Measurements from ENCODE around the gene CMYA5. TPM values are rescaled to one million over a fixed set of nuclear protein-coding genes. Genes with fewer than 3 reads are reported as not detected.

The CMYA5 gene
- total and polyA plus RNA-seq, 5 donors from 2014 or later, result 0.05 to 0.10 TPM; not detected in 3

DNA sequence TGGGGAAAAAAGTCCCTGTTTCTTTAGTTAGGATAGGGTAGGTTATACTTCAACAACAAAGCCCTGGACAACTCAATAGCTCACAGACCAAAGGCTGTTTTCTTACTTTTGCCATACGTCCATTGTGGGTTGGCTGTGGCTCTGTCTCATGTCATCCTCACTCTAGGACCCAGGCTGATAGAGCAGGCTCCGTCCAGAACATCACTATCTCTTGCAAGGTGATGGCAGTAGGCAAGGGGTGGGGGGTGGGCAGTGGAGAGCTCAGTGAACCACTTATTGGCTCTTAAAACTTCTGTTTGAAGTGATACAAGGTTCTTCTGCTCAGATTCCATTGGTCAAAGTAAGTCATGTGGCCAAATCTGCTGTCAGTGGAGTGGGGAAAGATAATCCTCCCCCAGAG lies 126.4 kb downstream of the CMYA5 start:
- H3K4me1 Mint-ChIP-seq, result no peaks in the 10 kb centered on the region
- no peak overlapping the region for H3K27ac Mint-ChIP-seq
- peaks cover 13% of the 10 kb centered on the region for H3K27me3 ChIP-seq (ENCODE audit: control insufficient read depth, insufficient read depth, low read length)
- H3K36me3 Mint-ChIP-seq, result no peaks in the 10 kb centered on the region
- H3K9me3 ChIP-seq (ENCODE audit: control insufficient read depth in 2 of 2, low read length in 2 of 2), result no peaks in the 10 kb centered on the region
- peaks cover 0 to 10% (median 6%) of the 10 kb centered on the region in 7 donors for H3K9me3 Mint-ChIP-seq
- peaks cover 25% of the 10 kb centered on the region for H3K27me3 Mint-ChIP-seq
- no peaks in the 10 kb centered on the region for H3K36me3 ChIP-seq (ENCODE audit: control insufficient read depth, insufficient read depth, low read length)
- H3K4me3 Mint-ChIP-seq, result no peak overlapping the region
- H3K4me1 ChIP-seq (ENCODE audit: control insufficient read depth, insufficient read depth, low read length, poor library complexity, severe bottlenecking), result no peaks in the 10 kb centered on the region
- H3K27ac ChIP-seq (ENCODE audit: insufficient read depth, low read length, poor library complexity, severe bottlenecking), result no peak overlapping the region
- DNase-seq (no peak), ATAC-seq (ENCODE audit: low read depth in 2 of 2) (no peak)
- no peak overlapping the region for H3K4me3 ChIP-seq (ENCODE audit: low read depth, low read length)

DNA sequence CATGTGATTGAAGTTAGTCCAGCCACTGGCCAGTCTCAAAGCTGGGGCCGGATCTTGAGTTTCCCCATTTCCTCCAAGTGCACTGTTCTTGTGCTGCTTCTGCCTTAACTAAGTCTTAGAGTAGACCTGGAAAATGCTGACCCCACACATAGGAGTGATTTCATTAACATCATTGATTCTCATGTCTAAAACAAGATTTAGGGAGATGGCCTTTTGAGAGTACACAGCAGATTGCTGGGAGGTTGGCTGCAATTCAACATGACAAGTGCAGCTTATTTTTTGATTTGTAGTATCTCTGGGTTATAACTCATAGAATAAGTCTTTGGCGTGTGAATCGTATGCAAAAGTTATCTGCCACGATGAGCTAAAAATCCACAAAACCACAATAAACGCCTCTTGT lies 131.0 kb downstream of the CMYA5 start:
- Mint-ChIP-seq H3K4me1 (no peaks in the 10 kb centered on the region), H3K27me3 (peaks cover 13% of the 10 kb centered on the region), H3K9me3 (peaks cover 0 to 10% (median 6%) of the 10 kb centered on the region in 7 donors), H3K4me3 (no peak overlapping the region), H3K36me3 (no peaks in the 10 kb centered on the region), H3K27ac (no peak overlapping the region)
- Histone ChIP-seq H3K36me3 (ENCODE audit: control insufficient read depth, insufficient read depth, low read length) (no peaks in the 10 kb centered on the region), H3K27me3 (ENCODE audit: control insufficient read depth, insufficient read depth, low read length) (peaks cover 6% of the 10 kb centered on the region), H3K4me3 (ENCODE audit: low read depth, low read length) (no peak overlapping the region), H3K9me3 (ENCODE audit: control insufficient read depth in 2 of 2, low read length in 2 of 2) (no peaks in the 10 kb centered on the region), H3K27ac (ENCODE audit: insufficient read depth, low read length, poor library complexity, severe bottlenecking) (no peak overlapping the region), H3K4me1 (ENCODE audit: control insufficient read depth, insufficient read depth, low read length, poor library complexity, severe bottlenecking) (no peaks in the 10 kb centered on the region)
- no peak for ATAC-seq (ENCODE audit: low read depth in 2 of 2)
- no peak for DNase-seq

DNA sequence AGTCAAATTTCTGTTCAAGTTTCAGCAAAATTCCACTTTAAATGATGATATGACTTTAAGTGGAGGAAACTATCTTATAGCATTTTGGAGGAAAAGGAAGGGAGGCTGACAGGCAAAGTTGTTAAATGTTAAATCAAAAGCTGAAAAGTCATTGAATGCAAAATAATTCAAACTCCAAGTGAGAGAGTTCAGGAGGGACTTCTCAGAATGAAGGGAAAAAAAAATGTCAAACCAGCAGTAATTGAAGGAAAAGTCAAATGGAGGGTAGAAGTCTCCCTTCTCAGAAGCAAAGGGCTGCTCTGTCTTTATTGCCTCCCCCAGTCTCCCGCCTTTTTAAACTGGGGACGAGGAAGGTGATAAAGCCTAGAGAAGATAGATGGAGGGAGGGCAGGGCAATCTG lies 134.8 kb downstream of the CMYA5 start:
- peak overlapping the region in 1 of 3 donors; percentile 64 for H3K27ac Mint-ChIP-seq
- Histone ChIP-seq H3K4me1 (ENCODE audit: control insufficient read depth, insufficient read depth, low read length, poor library complexity, severe bottlenecking) (no peaks in the 10 kb centered on the region), H3K9me3 (ENCODE audit: control insufficient read depth in 2 of 2, low read length in 2 of 2) (no peaks in the 10 kb centered on the region), H3K36me3 (ENCODE audit: control insufficient read depth, insufficient read depth, low read length) (no peaks in the 10 kb centered on the region), H3K4me3 (ENCODE audit: low read depth, low read length) (no peak overlapping the region), H3K27me3 (ENCODE audit: control insufficient read depth, insufficient read depth, low read length) (peaks cover 2% of the 10 kb centered on the region), H3K27ac (ENCODE audit: insufficient read depth, low read length, poor library complexity, severe bottlenecking) (no peak overlapping the region)
- H3K27me3 Mint-ChIP-seq, result peaks cover 6% of the 10 kb centered on the region
- DNase-seq (no peak), ATAC-seq (ENCODE audit: low read depth in 2 of 2) (no peak)
- no peaks in the 10 kb centered on the region for H3K4me1 Mint-ChIP-seq
- H3K36me3 Mint-ChIP-seq, result no peaks in the 10 kb centered on the region
- H3K4me3 Mint-ChIP-seq, result no peak overlapping the region
- peaks cover 0 to 5% (median 1%) of the 10 kb centered on the region in 7 donors for H3K9me3 Mint-ChIP-seq

DNA sequence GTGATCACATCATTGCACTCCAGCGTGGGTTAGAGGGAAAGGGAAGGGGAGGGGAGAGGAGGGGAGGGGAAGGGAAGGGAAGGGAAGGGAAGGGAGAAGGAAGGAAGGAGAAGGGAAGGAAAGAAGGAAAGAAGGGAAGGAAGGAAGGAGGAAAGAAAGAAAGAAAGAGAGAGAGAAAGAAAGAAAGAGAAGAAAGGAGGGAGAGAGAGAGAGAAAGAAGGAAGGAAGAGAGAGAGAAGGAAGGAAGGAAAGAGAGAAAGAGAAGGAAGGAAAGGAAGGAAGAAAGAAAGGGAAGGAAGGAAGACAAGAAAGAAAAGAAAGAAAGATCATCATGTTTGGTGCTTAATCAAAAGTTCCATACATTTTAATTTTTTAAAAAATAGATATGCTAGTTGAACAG lies 136.2 kb downstream of the CMYA5 start:
- H3K36me3 ChIP-seq (ENCODE audit: control insufficient read depth, insufficient read depth, low read length), result no peaks in the 10 kb centered on the region
- H3K4me1 ChIP-seq (ENCODE audit: control insufficient read depth, insufficient read depth, low read length, poor library complexity, severe bottlenecking), result no peaks in the 10 kb centered on the region
- Mint-ChIP-seq H3K36me3 (no peaks in the 10 kb centered on the region), H3K4me1 (no peaks in the 10 kb centered on the region), H3K9me3 (peaks cover 0 to 2% (median 0%) of the 10 kb centered on the region in 7 donors), H3K27me3 (peaks cover 11% of the 10 kb centered on the region), H3K27ac (no peak overlapping the region), H3K4me3 (no peak overlapping the region)
- DNase-seq, result no peak
- no peak for ATAC-seq (ENCODE audit: low read depth in 2 of 2)
- no peak overlapping the region for H3K27ac ChIP-seq (ENCODE audit: insufficient read depth, low read length, poor library complexity, severe bottlenecking)
- peaks cover 7% of the 10 kb centered on the region for H3K27me3 ChIP-seq (ENCODE audit: control insufficient read depth, insufficient read depth, low read length)
- H3K9me3 ChIP-seq (ENCODE audit: control insufficient read depth in 2 of 2, low read length in 2 of 2), result no peaks in the 10 kb centered on the region
- no peak overlapping the region for H3K4me3 ChIP-seq (ENCODE audit: low read depth, low read length)

DNA sequence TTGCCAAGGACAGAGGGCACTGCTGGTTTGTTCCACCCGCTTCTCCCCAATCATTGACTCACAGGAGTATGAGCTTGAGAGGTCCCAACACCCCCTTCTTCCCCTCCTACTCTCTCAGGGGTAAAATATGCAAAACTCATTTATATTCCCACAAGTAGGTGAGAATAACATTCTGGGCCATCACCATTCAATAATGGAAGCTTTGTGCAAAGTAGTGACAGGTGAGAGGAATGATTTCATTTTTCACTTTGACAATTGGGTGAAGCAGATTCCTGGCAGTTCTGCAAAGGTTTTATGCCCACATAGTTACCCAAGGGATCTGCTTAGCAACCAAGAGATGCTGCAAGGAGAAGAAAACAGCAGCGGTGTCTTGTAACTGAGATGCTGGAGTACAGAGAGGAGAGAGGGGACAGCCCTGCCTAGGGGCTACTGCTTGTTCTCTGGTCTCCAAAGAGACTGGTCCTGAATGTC lies 137.6 kb downstream of the CMYA5 start:
- no peak overlapping the region for H3K4me3 ChIP-seq (ENCODE audit: low read depth, low read length)
- H3K4me1 ChIP-seq (ENCODE audit: control insufficient read depth, insufficient read depth, low read length, poor library complexity, severe bottlenecking), result no peaks in the 10 kb centered on the region
- H3K9me3 ChIP-seq (ENCODE audit: control insufficient read depth in 2 of 2, low read length in 2 of 2), result no peaks in the 10 kb centered on the region
- H3K27ac ChIP-seq (ENCODE audit: insufficient read depth, low read length, poor library complexity, severe bottlenecking), result no peak overlapping the region
- no peak for DNase-seq
- Mint-ChIP-seq H3K4me3 (no peak overlapping the region), H3K4me1 (no peaks in the 10 kb centered on the region), H3K36me3 (no peaks in the 10 kb centered on the region), H3K27ac (no peak overlapping the region), H3K9me3 (peaks cover 0 to 1% (median 0%) of the 10 kb centered on the region in 7 donors), H3K27me3 (peaks cover 15% of the 10 kb centered on the region)
- peaks cover 7% of the 10 kb centered on the region for H3K27me3 ChIP-seq (ENCODE audit: control insufficient read depth, insufficient read depth, low read length)
- H3K36me3 ChIP-seq (ENCODE audit: control insufficient read depth, insufficient read depth, low read length), result no peaks in the 10 kb centered on the region
- no peak for ATAC-seq (ENCODE audit: low read depth in 2 of 2)

- Mint-ChIP-seq H3K27ac (no peak overlapping the region), H3K4me3 (no peak overlapping the region), H3K27me3 (peaks cover 18% of the 10 kb centered on the region), H3K4me1 (no peaks in the 10 kb centered on the region), H3K9me3 (no peaks in the 10 kb centered on the region), H3K36me3 (no peaks in the 10 kb centered on the region)
- H3K27ac ChIP-seq (ENCODE audit: insufficient read depth, low read length, poor library complexity, severe bottlenecking), result no peak overlapping the region
- H3K4me1 ChIP-seq (ENCODE audit: control insufficient read depth, insufficient read depth, low read length, poor library complexity, severe bottlenecking), result no peaks in the 10 kb centered on the region
- no peaks in the 10 kb centered on the region for H3K9me3 ChIP-seq (ENCODE audit: control insufficient read depth in 2 of 2, low read length in 2 of 2)
- H3K27me3 ChIP-seq (ENCODE audit: control insufficient read depth, insufficient read depth, low read length), result peaks cover 7% of the 10 kb centered on the region
- ATAC-seq (ENCODE audit: low read depth in 2 of 2) (no peak), DNase-seq (peak in 1 of 3 donors; percentile 10)
- H3K36me3 ChIP-seq (ENCODE audit: control insufficient read depth, insufficient read depth, low read length), result no peaks in the 10 kb centered on the region
- no peak overlapping the region for H3K4me3 ChIP-seq (ENCODE audit: low read depth, low read length)
Observed at GRCh38 chr5:79829260-79829659, 139.6 kb downstream of the CMYA5 start.

DNA sequence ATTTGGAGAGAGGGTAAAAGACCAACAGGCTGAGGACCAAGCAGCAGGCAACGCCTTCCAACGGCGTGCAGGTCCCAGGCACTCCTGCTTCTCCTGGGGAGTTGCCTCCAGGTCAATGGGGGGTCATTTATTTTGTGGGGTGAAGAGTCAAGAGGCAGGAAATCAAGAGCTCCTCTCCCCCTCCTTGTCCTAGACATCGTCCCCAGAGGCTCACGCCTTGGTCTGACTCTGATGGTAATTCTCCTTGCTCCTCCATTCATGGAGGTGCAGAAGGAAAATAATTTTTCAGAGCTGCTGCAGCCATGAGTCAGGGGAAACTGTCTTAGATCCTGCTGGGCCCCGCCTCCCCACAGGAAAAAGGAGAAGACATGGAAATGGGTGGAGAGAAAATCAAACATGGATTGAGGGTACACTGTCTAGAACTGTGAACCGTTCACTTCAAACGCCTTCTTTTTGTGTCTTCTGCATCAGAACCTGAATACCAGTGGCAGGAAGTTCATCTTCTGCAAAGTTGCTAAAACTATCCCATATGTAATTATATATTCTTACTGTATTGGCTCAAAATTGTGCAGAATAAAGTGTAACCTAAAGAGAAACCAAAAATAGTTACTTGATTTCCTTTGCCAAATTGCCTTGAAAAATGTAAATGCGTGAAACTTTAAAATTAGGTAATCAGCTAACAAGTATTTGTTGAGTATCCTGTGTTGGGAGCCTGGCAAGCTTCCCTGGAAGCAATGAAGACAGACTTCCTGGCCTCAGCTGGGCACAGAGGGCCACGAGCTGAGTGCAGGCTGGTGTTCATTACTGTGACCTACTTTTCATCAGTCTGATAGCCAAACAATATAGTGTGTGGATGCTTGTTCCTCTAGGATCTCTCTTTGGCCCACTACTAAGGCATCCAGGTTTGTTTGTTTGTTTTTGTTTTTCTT lies 142.0 kb downstream of the CMYA5 start:
- Mint-ChIP-seq H3K4me1 (no peaks in the 10 kb centered on the region), H3K9me3 (no peaks in the 10 kb centered on the region), H3K27me3 (peaks cover 18% of the 10 kb centered on the region), H3K27ac (no peak overlapping the region), H3K4me3 (no peak overlapping the region), H3K36me3 (no peaks in the 10 kb centered on the region)
- no peak for DNase-seq
- Histone ChIP-seq H3K27ac (ENCODE audit: insufficient read depth, low read length, poor library complexity, severe bottlenecking) (no peak overlapping the region), H3K9me3 (ENCODE audit: control insufficient read depth in 2 of 2, low read length in 2 of 2) (no peaks in the 10 kb centered on the region), H3K36me3 (ENCODE audit: control insufficient read depth, insufficient read depth, low read length) (no peaks in the 10 kb centered on the region), H3K4me3 (ENCODE audit: low read depth, low read length) (no peak overlapping the region), H3K27me3 (ENCODE audit: control insufficient read depth, insufficient read depth, low read length) (peaks cover 5% of the 10 kb centered on the region), H3K4me1 (ENCODE audit: control insufficient read depth, insufficient read depth, low read length, poor library complexity, severe bottlenecking) (no peaks in the 10 kb centered on the region)
- no peak for ATAC-seq (ENCODE audit: low read depth in 2 of 2)

DNA sequence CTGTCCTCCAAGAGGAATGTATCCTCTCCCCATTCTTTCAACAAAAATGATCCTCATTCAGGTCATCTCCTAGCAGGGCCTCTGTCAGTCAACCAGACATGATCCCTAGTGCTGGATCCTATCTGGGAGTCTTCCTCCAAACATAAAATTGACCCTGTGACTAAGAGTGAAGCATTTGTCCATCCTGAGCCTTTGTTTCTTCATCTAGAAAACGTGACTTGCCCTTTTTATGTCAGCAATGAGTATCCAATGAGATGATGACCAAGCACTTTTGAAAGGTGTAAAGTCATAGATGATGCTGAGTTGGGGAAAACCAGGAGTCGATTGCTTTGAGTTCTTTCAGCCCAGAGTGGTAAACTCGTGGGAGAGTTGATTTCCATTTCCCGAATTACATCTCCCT lies 143.3 kb downstream of the CMYA5 start:
- H3K4me1 ChIP-seq (ENCODE audit: control insufficient read depth, insufficient read depth, low read length, poor library complexity, severe bottlenecking), result no peaks in the 10 kb centered on the region
- Mint-ChIP-seq H3K9me3 (no peaks in the 10 kb centered on the region), H3K27me3 (peaks cover 25% of the 10 kb centered on the region), H3K36me3 (no peaks in the 10 kb centered on the region), H3K4me1 (no peaks in the 10 kb centered on the region), H3K27ac (no peak overlapping the region), H3K4me3 (no peak overlapping the region)
- ATAC-seq (ENCODE audit: low read depth in 2 of 2), result no peak
- no peaks in the 10 kb centered on the region for H3K9me3 ChIP-seq (ENCODE audit: control insufficient read depth in 2 of 2, low read length in 2 of 2)
- no peak for DNase-seq
- H3K27me3 ChIP-seq (ENCODE audit: control insufficient read depth, insufficient read depth, low read length), result peaks cover 5% of the 10 kb centered on the region
- no peak overlapping the region for H3K4me3 ChIP-seq (ENCODE audit: low read depth, low read length)
- H3K36me3 ChIP-seq (ENCODE audit: control insufficient read depth, insufficient read depth, low read length), result no peaks in the 10 kb centered on the region
- no peak overlapping the region for H3K27ac ChIP-seq (ENCODE audit: insufficient read depth, low read length, poor library complexity, severe bottlenecking)

All from CD4-positive, CD25-positive, alpha-beta regulatory T cell (primary cell).